ENCODE results near the gene IMPDH1.

DNA sequence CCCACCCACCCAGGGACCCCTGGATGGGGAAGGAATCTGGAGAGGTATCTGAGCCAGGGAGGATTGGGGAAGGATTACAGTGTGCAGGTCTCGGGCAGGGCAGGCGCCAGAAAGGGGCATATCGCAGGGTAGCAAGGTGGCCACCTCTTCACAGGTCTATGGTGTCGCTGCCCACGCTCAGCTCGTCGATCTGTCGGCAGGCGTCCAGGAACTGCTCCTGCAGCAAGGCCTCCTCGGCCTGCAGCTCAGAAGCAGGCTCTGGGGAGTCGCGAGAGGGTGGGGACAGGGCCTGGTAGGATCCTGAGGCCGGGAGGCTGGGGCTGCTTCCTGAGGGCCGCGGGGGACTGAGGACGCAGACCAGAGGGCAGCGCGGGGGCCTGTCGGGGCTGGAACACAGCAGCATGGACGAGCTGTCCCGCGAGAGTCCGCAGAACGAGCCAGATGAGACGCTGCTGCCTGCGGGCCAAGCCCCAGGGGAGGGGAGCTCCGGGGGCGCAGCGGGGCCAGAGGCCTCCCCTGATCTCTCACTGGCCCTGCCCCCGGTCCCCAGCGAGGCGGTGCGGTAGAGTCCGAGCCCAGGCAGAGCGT is 59.0 kb downstream of the IMPDH1 start:
- TF ChIP-seq POLR2A (IDR thresholded peaks at IDR 0.05): no peak
- TF ChIP-seq, protein P1, sequence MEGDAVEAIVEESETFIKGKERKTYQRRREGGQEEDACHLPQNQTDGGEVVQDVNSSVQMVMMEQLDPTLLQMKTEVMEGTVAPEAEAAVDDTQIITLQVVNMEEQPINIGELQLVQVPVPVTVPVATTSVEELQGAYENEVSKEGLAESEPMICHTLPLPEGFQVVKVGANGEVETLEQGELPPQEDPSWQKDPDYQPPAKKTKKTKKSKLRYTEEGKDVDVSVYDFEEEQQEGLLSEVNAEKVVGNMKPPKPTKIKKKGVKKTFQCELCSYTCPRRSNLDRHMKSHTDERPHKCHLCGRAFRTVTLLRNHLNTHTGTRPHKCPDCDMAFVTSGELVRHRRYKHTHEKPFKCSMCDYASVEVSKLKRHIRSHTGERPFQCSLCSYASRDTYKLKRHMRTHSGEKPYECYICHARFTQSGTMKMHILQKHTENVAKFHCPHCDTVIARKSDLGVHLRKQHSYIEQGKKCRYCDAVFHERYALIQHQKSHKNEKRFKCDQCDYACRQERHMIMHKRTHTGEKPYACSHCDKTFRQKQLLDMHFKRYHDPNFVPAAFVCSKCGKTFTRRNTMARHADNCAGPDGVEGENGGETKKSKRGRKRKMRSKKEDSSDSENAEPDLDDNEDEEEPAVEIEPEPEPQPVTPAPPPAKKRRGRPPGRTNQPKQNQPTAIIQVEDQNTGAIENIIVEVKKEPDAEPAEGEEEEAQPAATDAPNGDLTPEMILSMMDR (IDR thresholded peaks at IDR 0.05): no peak
